ENCODE results near the gene GBA2. TPM values are rescaled to one million over a fixed set of nuclear protein-coding genes. Genes with fewer than 3 reads are reported as not detected.

The GBA2 gene
- total and polyA plus RNA-seq, 2 donors (not counting 3 experiments of a cell fraction or from before 2014, with no cell fraction given) = 110 to 158 TPM

DNA sequence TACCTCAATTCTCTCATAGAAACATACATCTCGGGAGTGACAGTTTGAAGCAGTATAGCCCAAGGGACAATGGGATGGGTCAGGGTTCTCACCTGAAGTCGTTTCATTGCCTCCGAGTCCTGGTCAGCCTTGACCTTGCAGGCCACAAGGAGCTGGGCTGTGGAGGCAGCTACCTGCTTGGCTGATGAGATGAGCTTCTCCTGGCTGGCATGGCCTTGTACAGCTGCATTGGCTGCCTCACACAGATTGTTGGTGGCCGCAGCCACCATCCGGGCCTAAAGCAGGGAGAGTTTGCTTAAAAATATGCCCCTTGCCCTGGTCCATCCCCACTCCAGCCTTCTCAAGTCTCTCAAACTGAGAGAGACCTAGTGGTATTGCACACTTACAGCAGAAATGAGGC lies 50.8 kb downstream of the GBA2 start:
- ChIA-PET POLR2A (no interaction called here), CTCF (interaction anchor here (1.2 to 13.5 kb wide), 5 partner anchors 9 to 37 kb away, joined by 7 to 227 read pairs (median 16); partner anchors contain the start of genes ARHGEF39, CCDC107 and RMRP)
- Histone ChIP-seq H3K27me3 (ENCODE audit: control insufficient read depth in 2 of 2, insufficient read depth in 2 of 2, low read length in 2 of 2) (no peaks in the 10 kb centered on the region), H3K9me3 (replicated peaks; ENCODE audit: control insufficient read depth, insufficient read depth, low read length) (no peaks in the 10 kb centered on the region), H4K20me1 (replicated peaks; ENCODE audit: control insufficient read depth, extremely low read depth, insufficient read depth, low read length) (no peaks in the 10 kb centered on the region), H2AFZ (ENCODE audit: low read depth, low read length) (no peak overlapping the region), H3K4me2 (ENCODE audit: insufficient read depth, low read length) (no peak overlapping the region), H3K9me1 (replicated peaks; ENCODE audit: control insufficient read depth, extremely low read depth, insufficient read depth, low read length) (no peaks in the 10 kb centered on the region), H3K79me2 (ENCODE audit: control insufficient read depth, insufficient read depth, low read length) (no peaks in the 10 kb centered on the region), H3K36me3 (ENCODE audit: control insufficient read depth in 2 of 2, extremely low read depth in 1 of 2, insufficient read depth in 2 of 2, low read length in 2 of 2) (peaks cover 46 to 65% of the 10 kb centered on the region in 2 experiments), H3K4me3 (replicated peaks in 1 of 3; ENCODE audit: insufficient read depth in 1 of 3, low read depth in 1 of 3, low read length in 3 of 3) (no peak overlapping the region), H3K9ac (replicated peaks; ENCODE audit: extremely low read depth, insufficient read depth, low read length) (no peak overlapping the region), H3K27ac (ENCODE audit: insufficient read depth, low read depth, low read length) (no peak overlapping the region), H3K4me1 (ENCODE audit: control insufficient read depth, extremely low read depth, insufficient read depth, low read length) (no peaks in the 10 kb centered on the region)
- dilution Hi-C loops (cut with MboI; ENCODE audit: extremely low pct_ligation_motif_present, low sequenced_read_pairs) = no loop called here
- intact Hi-C loops (cut with micrococcal nuclease) = no loop called here
- DNase-seq (ENCODE audit: low read depth, low spot score) = no peak
- BruUV-seq (replicated peaks) = no TSS peak
- TF ChIP-seq, protein P1, sequence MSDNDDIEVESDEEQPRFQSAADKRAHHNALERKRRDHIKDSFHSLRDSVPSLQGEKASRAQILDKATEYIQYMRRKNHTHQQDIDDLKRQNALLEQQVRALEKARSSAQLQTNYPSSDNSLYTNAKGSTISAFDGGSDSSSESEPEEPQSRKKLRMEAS (IDR thresholded peaks at IDR 0.05; ENCODE audit: insufficient read depth, insufficient read length) = no peak
- TF ChIP-seq POLR2A (IDR thresholded peaks at IDR 0.05; ENCODE audit: low read depth, low read length) (no peak), JUN (IDR thresholded peaks at IDR 0.05; ENCODE audit: borderline replicate concordance, insufficient read depth, insufficient read length, low read depth) (no peak), MYC (IDR thresholded peaks at IDR 0.05; ENCODE audit: low read depth, low read length) (no peak)
- FAIRE-seq = no peak

DNA sequence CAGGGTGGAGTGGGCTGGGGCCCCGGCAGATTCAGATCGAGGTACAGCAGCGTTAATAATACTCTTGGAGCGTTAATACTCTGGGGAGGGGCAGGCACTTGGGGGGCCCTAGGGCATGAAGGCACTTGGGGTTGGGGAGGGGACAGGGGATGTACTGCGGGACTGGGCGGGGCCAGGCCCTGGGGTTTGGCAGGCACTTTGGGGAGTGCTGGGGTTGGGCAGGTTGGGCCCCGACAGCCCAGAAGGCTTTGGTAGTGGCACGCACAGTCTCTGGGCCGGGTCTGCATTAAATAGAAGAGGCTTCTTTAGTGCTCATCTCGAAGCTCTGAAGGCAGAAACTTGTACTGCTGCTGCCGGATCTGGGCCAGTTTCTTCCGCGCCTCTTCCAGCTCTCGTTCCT lies 51.5 kb downstream of the GBA2 start:
- Histone ChIP-seq H2AFZ (ENCODE audit: low read depth, low read length) (no peak overlapping the region), H3K4me2 (ENCODE audit: insufficient read depth, low read length) (no peak overlapping the region), H3K79me2 (ENCODE audit: control insufficient read depth, insufficient read depth, low read length) (no peaks in the 10 kb centered on the region), H3K9me3 (replicated peaks; ENCODE audit: control insufficient read depth, insufficient read depth, low read length) (no peaks in the 10 kb centered on the region), H3K27ac (ENCODE audit: insufficient read depth, low read depth, low read length) (no peak overlapping the region), H3K4me3 (replicated peaks in 1 of 3; ENCODE audit: insufficient read depth in 1 of 3, low read depth in 1 of 3, low read length in 3 of 3) (no peak overlapping the region), H3K9me1 (replicated peaks; ENCODE audit: control insufficient read depth, extremely low read depth, insufficient read depth, low read length) (no peaks in the 10 kb centered on the region), H3K9ac (replicated peaks; ENCODE audit: extremely low read depth, insufficient read depth, low read length) (no peak overlapping the region), H3K4me1 (ENCODE audit: control insufficient read depth, extremely low read depth, insufficient read depth, low read length) (no peaks in the 10 kb centered on the region), H4K20me1 (replicated peaks; ENCODE audit: control insufficient read depth, extremely low read depth, insufficient read depth, low read length) (no peaks in the 10 kb centered on the region), H3K36me3 (ENCODE audit: control insufficient read depth in 2 of 2, extremely low read depth in 1 of 2, insufficient read depth in 2 of 2, low read length in 2 of 2) (peaks cover 46 to 58% of the 10 kb centered on the region in 2 experiments), H3K27me3 (ENCODE audit: control insufficient read depth in 2 of 2, insufficient read depth in 2 of 2, low read length in 2 of 2) (no peaks in the 10 kb centered on the region)
- POLR2A ChIA-PET = no interaction called here
- FAIRE-seq = no peak
- BruUV-seq (replicated peaks) = no TSS peak
- TF ChIP-seq, protein P2, sequence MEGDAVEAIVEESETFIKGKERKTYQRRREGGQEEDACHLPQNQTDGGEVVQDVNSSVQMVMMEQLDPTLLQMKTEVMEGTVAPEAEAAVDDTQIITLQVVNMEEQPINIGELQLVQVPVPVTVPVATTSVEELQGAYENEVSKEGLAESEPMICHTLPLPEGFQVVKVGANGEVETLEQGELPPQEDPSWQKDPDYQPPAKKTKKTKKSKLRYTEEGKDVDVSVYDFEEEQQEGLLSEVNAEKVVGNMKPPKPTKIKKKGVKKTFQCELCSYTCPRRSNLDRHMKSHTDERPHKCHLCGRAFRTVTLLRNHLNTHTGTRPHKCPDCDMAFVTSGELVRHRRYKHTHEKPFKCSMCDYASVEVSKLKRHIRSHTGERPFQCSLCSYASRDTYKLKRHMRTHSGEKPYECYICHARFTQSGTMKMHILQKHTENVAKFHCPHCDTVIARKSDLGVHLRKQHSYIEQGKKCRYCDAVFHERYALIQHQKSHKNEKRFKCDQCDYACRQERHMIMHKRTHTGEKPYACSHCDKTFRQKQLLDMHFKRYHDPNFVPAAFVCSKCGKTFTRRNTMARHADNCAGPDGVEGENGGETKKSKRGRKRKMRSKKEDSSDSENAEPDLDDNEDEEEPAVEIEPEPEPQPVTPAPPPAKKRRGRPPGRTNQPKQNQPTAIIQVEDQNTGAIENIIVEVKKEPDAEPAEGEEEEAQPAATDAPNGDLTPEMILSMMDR (IDR thresholded peaks at IDR 0.05; ENCODE audit: extremely low read depth in 1 of 2, insufficient read depth in 1 of 2, low read depth in 1 of 2, low read length in 2 of 2) = no peak
- TF ChIP-seq POLR2AphosphoS5 (IDR thresholded peaks at IDR 0.05; ENCODE audit: insufficient read depth, low read depth, low read length) = no peak
- no peak for TF ChIP-seq MYC (IDR thresholded peaks at IDR 0.05; ENCODE audit: low read depth, low read length)
- TF ChIP-seq, protein P1 (IDR thresholded peaks at IDR 0.05; ENCODE audit: insufficient read depth, insufficient read length) = no peak
- no peak for TF ChIP-seq FOS (IDR thresholded peaks at IDR 0.05; ENCODE audit: borderline replicate concordance, insufficient read depth, low read length)
- intact Hi-C loops (cut with micrococcal nuclease) = no loop called here
- CTCF ChIA-PET = interaction anchor here (1.2 to 13.5 kb wide), 10 partner anchors 8 to 36 kb away, joined by 5 to 227 read pairs (median 16); partner anchors contain the start of genes ARHGEF39, CCDC107 and RMRP
- dilution Hi-C loops (cut with MboI; ENCODE audit: extremely low pct_ligation_motif_present, low sequenced_read_pairs) = no loop called here
- DNase-seq (ENCODE audit: low read depth, low spot score) = no peak
